ENCODE measurements around the gene IPO13.
A peak's percentile ranks its signal among the peaks of the same experiment; 100 is the strongest.

Gene IPO13

DNA sequence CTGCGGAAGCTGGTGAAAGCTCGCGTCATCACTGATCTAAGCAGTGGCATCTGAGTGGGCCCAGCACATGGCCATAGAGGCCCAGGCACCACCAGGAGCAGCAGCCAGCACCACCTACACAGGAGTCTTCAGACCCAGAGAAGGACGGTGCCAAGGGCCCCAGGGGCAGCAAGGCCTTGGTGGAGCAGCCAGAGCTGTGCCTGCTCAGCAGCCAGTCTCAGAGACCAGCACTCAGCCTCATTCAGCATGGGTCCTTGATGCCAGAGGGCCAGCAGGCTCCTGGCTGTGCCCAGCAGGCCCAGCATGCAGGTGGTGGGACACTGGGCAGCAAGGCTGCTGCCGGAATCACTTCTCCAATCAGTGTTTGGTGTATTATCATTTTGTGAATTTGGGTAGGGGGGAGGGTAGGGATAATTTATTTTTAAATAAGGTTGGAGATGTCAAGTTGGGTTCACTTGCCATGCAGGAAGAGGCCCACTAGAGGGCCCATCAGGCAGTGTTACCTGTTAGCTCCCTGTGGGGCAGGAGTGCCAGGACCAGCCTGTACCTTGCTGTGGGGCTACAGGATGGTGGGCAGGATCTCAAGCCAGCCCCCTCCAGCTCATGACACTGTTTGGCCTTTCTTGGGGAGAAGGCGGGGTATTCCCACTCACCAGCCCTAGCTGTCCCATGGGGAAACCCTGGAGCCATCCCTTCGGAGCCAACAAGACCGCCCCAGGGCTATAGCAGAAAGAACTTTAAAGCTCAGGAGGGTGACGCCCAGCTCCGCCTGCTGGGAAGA lies 16.4 kb upstream of the IPO13 start:
- no peak for DNase-seq (ENCODE audit: low spot score)

DNA sequence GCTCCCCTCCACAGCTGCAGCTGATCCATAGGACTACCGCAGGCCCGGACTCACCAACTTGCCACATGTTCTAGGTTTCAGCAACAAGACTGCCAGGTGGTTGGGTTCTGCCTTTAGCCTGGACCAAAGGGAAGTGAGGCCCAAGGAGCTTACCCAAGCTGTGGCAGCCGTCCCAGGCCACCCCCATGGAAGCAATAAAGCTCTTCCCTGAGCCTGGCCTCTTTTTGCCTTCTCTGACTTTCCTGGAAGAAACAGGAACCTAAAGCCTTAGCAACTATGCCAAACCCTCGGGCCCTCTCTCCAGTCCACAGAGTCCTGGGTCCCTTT lies 15.8 kb upstream of the IPO13 start:
- no peak for DNase-seq (ENCODE audit: low spot score)

DNA sequence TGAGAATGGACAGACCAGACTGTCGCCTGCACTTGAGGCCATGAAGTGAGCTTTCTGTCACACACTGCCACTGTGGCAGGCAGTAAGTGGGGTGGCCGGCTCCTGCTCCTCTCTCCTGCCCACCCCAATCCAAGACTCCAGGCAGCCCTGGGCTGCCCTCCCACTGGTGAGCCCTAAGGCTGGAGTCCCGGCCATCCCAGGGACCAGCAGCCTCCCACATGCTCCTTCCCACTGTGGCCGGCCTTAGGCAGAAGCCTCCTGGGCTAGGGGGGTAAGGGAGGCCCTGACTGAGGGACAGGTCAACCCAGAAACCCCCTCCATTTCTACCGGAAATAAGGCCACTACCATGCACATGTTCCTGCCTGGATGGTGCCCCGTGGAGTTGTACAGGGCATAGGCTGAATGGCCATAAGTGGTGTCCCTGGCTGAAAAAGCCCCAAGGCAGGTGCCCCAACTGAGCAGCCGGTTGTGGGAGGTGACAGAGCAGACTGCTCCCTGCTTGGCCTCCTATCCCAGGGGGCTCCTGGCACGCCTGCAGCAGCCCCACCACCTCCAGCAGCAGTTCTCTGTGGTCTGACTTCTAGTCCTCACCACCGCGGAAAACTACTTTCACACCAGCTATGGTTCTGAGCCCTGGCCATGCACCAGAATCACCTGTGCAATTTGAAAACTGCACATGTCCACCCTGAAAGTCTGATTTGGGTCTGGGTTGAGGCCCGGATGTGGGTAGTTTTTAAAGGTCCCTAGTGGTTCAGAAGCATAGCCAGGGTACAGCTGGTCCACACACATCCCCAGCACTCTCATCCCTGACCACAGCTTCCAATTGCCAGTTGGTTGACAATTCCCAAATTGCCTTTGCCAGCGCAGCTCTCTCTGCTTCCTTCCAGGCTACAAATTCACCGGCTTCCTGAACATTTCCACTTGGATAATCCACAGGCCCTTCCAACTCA lies 14.8 kb upstream of the IPO13 start:
- DNase-seq (ENCODE audit: low spot score) = no peak

DNA sequence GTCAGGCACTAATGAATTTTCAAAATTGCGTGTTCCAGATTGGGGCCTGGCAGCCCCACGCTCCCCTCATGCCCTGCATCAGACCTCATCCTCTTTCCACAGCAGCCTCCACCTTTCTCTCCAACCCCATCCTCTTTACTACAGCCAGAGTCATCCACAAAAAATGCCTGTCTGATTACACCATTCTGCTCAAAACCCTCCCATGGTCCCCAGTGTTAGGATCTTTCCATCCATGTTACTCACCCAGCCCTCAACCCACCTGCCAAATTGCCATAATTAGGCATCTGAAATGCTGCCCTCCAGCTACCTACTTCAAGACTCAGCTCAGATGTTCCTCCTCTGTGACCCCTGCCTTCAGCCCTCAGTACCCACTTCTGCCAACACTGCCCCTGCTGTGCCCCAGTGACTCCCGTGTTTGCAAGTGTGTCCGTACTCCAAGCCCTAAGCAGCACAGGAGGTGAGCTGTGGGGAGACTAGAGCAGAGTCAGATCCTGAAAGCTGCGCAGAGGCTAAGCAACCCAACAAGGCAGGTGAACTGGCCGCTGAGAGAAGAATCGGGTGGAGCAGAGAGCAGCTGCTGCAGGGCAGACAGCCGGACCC lies 13.9 kb upstream of the IPO13 start:
- DNase-seq (ENCODE audit: low spot score) = no peak

DNA sequence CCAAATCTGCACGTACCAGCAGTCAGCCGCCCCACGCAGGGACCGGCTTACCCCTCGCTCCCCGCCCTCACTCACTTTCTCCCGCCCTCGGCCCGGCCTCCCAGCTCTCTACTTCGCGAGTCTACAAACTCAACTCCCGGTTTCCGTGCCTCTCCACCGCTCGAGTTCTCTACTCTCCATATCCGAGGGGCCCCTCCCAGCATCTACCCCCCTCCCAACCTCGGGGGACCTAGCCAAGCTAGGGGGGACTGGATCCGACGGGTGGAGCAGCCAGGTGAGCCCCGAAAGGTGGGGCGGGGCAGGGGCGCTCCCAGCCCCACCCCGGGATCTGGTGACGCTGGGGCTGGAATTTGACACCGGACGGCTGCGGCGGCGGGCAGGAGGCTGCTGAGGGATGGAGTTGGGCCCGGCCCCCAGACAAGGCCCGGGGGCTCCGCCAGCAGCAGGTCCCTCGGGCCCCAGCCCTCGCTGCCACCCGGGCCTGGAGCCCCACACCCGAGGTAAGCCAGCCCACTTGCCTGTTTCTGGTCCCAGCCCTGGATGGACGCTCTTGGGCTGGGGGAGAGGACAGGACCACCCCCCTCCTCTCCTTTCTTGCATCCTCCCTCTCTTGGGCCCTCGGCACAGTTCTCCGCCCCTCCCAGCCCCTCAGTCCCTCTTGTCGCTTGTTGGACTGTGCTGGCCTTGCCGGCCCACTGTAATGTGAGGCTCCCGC lies 13.2 kb upstream of the IPO13 start, which contains the start of gene ARTN:
Gene ARTN (plus strand): TSS at position 416 of the 715 bp plus-strand sequence. CDS start 1,856 bp downstream, outside the sequence.
- no peak for DNase-seq (ENCODE audit: low spot score)

DNA sequence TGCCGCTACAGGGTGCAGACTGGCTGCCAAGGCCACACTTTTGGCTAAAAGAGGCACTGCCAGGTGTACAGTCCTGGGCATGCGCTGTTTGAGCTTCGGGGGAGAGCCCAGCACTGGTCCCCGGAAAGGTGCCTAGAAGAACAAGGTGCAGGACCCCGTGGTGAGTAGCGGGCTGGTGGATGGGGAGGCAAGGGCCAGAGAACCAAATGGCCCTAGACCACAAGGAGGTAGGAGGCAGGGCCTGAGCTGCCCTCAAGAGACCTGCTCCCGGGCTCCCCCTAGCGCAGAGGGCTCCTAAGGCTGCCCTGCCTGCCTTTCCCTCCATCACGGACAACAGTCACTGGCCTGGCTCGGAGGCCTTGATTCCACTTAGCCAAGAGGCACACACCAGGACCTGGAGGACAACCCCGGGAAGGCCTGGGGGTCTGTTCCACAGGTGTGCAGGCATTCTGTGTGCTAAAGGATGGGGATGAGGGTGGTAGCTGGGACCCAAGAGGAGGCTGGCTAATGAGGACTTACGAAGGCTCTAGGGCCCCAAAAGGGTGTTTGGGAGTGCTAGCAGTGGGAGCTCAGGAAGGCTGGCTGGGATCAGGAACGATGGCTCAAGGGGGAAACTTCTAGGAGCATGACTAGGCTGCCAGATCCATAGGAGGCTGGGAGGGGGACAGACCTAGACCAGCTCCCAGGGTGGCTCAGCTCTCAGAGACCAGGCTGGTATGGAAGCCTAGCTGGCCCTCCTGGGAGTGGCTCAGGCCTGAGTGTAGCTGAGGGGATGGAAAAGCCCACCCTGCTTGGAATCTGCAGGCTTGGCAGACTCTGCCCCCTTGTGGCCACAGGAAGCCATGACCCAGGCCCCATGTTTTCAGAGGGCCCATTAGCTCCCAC lies 12.4 kb upstream of the IPO13 start:
- peak; percentile 83 for DNase-seq (ENCODE audit: low spot score)

DNA sequence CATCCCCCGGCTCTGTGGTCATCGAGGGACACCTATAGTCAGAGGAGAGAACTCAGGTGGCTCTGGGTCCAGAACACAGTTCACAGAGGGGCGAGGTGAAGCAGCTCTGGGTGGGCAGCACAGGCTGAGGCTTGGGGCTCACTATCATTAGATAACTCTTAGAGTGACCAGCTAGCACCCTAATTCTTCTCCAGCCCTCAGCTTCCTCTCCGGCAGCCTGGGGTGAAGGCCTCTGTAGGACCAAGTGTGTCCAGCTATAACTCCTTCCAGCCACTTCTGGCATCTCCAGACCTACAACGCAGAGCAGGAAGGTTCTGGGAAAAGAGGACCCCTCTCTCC lies 11.8 kb upstream of the IPO13 start:
- DNase-seq (ENCODE audit: low spot score) = no peak

DNA sequence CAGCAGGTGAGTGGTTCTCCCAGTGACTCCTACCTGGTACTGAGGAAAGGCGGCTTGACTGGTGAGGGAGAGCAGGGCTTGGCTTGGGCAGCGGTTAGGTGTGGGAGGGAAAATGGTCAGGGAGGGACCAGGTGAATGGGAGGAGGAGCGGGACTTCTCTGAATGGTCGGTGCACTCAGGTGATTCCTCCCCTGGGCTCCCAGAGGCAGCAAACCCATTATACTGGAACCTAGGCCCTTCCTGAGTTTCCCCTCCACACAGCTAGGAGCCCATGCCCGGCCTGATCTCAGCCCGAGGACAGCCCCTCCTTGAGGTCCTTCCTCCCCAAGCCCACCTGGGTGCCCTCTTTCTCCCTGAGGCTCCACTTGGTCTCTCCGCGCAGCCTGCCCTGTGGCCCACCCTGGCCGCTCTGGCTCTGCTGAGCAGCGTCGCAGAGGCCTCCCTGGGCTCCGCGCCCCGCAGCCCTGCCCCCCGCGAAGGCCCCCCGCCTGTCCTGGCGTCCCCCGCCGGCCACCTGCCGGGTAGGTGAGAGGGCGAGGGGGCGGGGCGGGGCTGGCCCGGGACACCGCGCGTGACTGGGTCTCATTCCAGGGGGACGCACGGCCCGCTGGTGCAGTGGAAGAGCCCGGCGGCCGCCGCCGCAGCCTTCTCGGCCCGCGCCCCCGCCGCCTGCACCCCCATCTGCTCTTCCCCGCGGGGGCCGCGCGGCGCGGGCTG lies 10.9 kb upstream of the IPO13 start:
- no peak for DNase-seq (ENCODE audit: low spot score)

DNA sequence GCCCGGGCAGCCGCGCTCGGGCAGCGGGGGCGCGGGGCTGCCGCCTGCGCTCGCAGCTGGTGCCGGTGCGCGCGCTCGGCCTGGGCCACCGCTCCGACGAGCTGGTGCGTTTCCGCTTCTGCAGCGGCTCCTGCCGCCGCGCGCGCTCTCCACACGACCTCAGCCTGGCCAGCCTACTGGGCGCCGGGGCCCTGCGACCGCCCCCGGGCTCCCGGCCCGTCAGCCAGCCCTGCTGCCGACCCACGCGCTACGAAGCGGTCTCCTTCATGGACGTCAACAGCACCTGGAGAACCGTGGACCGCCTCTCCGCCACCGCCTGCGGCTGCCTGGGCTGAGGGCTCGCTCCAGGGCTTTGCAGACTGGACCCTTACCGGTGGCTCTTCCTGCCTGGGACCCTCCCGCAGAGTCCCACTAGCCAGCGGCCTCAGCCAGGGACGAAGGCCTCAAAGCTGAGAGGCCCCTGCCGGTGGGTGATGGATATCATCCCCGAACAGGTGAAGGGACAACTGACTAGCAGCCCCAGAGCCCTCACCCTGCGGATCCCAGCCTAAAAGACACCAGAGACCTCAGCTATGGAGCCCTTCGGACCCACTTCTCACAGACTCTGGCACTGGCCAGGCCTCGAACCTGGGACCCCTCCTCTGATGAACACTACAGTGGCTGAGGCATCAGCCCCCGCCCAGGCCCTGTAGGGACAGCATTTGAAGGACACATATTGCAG lies 10.2 kb upstream of the IPO13 start:
- DNase-seq (ENCODE audit: low spot score) = peak; percentile 66

DNA sequence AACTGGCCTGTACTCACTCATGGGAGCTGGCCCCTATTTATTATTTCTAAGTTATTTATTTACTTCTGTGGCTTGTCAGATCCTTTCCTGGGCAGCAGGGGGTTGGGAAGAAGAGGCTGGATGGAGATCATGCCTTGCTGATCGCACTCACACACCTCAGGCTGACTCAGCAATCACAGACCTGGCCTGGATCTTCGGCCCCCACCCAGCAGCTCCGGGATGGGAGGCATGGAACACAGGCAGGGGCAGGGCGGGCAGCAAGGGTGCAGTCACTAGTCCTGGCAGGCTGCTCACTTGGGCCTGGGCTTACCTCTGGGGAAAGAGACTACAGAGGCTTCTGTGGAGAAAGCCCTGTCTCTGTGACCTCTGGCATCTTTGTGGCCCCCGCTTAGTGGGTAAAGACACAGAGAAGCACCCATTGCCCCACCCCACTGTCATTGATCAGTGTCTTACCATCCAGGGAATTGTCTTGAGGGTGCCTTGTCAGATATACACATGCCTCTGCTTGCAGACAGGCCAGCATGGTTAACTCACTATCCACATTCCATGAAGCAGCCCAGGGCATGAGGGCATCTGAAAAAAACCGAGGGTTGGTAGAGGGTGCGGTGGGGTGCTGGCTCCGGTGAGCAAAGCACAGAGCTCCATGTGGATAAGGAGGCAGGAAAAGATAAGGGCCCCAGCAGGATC lies 9.4 kb upstream of the IPO13 start:
- DNase-seq (ENCODE audit: low spot score) = no peak

DNA sequence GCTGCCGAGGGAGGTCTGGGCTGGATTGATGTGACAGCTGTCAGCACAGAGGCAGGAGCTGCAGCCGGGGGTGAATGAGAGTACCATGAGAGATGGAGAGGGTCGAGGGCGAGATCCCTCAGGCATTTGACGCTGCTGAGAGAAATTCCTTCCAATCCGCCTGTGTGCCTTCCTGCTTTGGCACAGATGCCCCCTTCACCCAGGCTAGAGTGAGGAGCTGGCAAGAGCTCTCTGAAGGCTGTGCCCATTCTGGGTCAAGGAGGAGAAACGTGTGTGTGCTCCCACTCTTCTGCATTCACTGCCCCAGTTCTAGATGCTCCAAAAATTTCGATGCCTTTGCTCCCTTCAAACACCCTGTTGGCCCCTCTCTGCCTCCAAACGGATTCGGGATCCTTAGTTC lies 8.4 kb upstream of the IPO13 start:
- no peak for DNase-seq (ENCODE audit: low spot score)

DNA sequence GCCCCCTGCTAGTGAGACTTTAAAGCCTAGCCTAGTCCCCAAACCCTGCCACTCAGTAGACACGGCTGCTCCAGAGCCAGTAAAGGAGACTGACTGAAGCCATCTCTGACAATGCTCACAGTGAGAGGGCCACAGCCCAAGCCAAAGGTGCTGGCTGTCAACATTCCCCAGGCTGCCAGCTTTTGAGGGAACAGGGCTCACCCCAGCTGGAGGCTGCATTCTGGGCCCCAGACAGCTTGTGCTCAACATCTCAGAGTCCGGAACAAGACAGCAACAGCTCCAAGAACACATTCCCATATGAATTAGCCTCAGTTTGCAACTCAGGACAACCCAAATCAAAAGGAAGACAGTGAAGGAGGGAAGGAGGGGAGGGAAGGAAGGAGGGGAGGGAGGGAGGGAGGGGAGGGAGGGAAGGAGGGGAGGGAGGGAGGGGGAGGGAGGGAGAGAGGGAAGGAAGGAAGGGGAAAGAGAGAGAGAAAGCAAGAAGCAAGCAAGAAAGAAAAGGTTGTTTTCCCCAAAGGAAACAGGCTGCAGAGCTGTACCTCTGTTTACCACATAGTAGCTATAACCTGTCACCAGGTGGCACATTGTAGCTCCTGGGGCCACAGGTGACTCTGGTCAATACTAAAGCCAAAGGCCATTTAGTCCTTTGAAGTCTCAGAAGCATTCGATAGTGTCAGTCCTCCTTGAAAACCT lies 7.7 kb upstream of the IPO13 start:
- no peak for DNase-seq (ENCODE audit: low spot score)

DNA sequence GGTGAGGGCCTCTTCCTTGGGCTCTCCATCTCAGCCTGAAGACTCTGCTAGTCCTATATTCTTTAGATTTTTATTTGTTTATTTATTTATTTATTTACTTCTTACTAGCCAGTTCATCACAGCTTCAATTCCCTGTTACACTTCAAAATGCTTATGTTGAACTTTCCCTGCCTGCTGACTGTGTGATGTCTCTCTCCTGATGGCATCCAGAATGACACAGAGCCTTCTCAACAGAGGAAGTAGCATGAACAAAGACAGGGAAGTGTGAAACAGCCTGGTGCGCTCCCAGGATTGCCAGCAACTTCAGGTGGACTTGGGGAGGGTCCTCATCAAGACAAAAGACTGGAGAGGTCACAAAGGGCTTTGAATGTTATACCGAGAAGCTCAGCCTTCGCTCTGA lies 4.3 kb upstream of the IPO13 start:
- no peak for DNase-seq (ENCODE audit: low spot score)

DNA sequence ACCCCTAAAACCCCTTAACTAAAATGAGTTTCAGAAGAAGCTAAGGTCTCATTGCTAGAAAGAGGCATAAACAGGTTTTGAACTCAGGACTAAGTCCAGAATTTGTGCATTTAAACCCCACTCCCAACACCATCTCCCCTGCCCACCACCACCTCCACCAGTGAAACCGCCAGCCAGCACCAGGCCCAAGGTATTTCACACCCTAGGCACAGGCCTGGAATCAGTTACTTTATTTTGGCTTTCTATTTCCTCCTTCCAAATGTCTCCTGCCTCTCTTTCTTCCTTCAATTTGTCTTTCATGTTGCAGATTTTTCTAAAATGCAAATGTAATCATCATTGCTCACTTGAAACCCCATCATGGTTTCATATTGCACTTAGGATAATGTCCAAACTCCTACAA lies 1.9 kb upstream of the IPO13 start:
- no peak for DNase-seq (ENCODE audit: low spot score)

DNA sequence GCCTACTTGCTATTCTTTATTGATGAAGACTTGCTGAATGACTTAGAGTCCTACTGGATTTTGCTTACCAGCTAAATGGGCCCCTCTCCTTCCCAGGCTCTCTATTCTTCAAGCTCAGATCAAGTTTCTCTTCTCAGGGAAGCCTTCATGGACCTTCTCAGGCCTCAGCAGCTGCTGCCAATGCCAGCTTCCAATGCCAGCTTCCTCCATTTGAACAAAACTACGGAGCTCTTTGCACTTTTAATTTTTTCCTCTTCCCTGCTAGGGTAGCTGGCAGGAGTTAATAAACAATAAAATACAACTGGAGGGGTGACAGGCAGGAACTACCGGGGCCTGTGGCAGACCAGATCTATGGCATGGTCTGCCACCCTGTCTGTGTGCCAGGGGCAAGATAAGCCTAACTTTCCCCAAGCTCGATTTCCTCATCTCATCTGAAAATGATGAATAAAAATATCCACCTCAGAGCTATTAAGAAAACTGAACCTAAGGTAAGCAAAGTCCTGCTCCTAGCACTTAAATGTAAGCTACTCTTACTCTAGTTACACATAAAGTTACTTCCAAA lies 995 bp upstream of the IPO13 start:
- DNase-seq (ENCODE audit: low spot score) = no peak

DNA sequence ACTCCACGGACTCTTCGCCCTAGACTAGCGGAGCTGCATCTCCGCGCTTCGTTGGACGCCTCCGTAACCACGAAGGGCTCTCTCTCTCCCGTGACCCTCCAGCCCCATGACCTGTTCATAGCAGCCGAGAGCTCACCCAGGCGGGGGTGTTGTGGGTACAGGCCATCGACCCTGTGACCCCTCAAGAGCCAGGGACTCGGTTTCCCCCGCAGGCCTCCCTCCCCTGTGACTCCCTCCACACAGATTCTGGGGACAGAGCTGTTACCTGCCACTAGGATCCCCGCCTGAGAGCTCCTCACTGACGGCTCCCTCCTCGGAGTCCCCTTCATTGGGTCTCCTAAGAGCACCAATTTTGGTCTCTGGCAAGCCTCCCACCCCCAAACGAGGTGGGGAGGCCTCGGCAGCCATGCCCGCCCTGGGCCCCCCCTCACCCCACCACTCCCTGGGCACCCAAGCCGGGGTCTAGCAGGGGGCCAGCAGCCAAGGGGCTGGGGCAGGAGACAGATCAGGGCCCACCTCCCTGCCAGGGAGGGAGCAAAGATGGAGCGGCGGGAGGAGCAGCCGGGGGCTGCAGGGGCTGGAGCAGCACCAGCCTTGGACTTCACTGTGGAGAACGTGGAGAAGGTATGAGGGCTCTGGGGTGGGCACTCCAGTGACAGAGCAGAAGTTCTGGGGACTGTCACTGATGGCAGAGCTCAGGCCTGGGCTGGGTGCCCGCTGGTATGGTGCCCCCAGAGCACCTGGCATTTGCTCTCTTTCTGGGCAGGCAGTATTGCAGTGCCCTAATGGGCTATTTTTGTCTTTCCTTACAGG lies 517 bp downstream of the IPO13 start:
- no peak for DNase-seq (ENCODE audit: low spot score)

DNA sequence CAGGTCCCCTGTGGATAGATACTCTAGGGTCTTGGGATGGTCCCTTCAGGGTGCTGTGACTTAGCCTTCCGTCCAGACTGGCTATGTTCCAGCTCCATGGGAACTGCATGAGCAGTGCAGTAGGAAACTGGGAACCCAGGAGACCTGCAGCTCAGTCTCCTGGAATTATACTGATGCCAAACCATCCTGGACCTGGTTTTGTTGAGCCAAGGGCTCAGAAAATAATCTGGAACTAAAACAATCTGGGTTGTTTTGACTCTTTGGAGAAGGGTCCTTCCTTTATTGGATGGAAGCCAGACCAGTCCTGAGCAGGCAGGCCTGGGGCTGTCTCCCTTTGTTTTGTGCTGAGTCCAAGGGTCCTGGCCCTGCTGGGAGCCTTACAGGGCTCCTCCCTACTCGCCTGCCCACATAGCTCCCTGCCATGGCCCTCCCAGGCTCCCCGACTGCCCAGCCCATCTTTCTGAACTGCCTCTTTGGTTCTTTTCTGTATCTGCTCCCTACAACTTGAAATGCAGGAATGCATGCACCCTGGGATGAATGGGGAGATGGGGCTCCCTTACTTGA lies 1.2 kb downstream of the IPO13 start:
- no peak for DNase-seq (ENCODE audit: low spot score)
